ENCODE data around the gene IGSF3.
"Not testable (repeated sequence)": the region's sequence is repeated elsewhere in the genome, so short reads cannot be mapped to it uniquely, and the experiment has no call there.

Gene IGSF3

GRCh38 chr1:116567790-116568661 is 99.5 kb downstream of the IGSF3 start (continued):
- TF ChIP-seq PPARA (CRISPR knock-in tag; IDR thresholded peaks at IDR 0.05; ENCODE audit: borderline replicate concordance) (no peak), TCF4 (CRISPR knock-in tag; IDR thresholded peaks at IDR 0.05; ENCODE audit: borderline replicate concordance) (no peak), ARNTL (CRISPR knock-in tag; IDR thresholded peaks at IDR 0.05; ENCODE audit: borderline replicate concordance, low read depth) (no peak), SNAI2 (CRISPR knock-in tag; IDR thresholded peaks at IDR 0.05) (no peak)

DNA sequence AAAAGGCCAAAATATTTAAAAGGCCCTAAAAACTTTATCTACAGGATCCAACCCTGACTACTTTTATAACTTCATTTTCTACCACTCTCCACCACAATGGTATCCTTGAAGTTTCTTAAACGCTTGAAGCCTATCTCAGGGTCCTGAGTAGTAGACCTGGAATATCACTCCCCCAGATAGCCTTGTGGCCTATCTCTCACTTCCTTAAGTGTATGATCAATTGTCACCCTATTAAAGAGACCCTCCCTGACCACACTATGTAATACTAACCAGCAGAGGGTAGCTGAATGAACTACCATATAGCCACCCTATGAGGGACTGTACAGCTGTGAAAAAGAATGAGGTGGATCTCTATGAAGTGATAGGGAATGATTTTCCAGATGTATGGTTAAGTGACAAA is 102.3 kb downstream of the IGSF3 start:
- ATAC-seq: no peak
- no peak for TF ChIP-seq BACH2 (CRISPR knock-in tag; IDR thresholded peaks at IDR 0.05; ENCODE audit: borderline replicate concordance)
- no peak for TF ChIP-seq RARB (CRISPR knock-in tag; IDR thresholded peaks at IDR 0.05)
- TF ChIP-seq SNAI2 (CRISPR knock-in tag; IDR thresholded peaks at IDR 0.05): no peak
- no peak for TF ChIP-seq ZNF565 (CRISPR knock-in tag; conservative IDR thresholded peaks at IDR 0.05; ENCODE audit: low read depth)
- no peak for TF ChIP-seq CSRNP3 (CRISPR knock-in tag; IDR thresholded peaks at IDR 0.05)
- TF ChIP-seq ZNF8 (CRISPR knock-in tag; IDR thresholded peaks at IDR 0.05): no peak
- no peak for TF ChIP-seq ZC3H10 (CRISPR knock-in tag; IDR thresholded peaks at IDR 0.05)

GRCh38 chr1:116564426-116564825 is 103.1 kb downstream of the IGSF3 start:
- TF ChIP-seq, protein P1, sequence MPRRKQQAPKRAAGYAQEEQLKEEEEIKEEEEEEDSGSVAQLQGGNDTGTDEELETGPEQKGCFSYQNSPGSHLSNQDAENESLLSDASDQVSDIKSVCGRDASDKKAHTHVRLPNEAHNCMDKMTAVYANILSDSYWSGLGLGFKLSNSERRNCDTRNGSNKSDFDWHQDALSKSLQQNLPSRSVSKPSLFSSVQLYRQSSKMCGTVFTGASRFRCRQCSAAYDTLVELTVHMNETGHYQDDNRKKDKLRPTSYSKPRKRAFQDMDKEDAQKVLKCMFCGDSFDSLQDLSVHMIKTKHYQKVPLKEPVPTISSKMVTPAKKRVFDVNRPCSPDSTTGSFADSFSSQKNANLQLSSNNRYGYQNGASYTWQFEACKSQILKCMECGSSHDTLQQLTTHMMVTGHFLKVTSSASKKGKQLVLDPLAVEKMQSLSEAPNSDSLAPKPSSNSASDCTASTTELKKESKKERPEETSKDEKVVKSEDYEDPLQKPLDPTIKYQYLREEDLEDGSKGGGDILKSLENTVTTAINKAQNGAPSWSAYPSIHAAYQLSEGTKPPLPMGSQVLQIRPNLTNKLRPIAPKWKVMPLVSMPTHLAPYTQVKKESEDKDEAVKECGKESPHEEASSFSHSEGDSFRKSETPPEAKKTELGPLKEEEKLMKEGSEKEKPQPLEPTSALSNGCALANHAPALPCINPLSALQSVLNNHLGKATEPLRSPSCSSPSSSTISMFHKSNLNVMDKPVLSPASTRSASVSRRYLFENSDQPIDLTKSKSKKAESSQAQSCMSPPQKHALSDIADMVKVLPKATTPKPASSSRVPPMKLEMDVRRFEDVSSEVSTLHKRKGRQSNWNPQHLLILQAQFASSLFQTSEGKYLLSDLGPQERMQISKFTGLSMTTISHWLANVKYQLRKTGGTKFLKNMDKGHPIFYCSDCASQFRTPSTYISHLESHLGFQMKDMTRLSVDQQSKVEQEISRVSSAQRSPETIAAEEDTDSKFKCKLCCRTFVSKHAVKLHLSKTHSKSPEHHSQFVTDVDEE (CRISPR knock-in tag; IDR thresholded peaks at IDR 0.05): no peak
- no peak for ATAC-seq

DNA sequence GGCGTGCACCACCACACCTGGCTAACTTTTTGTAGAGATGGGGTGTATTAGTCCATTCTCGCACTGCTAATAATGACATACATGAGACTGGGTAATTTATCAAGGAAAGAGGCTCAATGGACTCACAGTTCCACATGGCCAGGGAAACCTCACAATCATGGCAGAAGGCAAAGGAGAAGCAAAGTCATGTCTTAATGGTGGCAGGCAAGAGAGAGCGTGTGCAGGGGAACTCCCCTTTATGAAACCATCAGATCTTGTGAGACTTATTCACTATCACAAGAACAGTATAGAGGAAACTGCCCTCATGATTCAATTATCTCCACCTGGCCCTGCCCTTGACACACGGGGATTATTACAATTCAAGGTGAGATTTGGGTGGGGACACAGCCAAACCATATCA is 105.1 kb downstream of the IGSF3 start:
- ATAC-seq: not testable (repeated sequence)

GRCh38 chr1:116561563-116561962 is 106.0 kb downstream of the IGSF3 start:
- TF ChIP-seq ZC3H10 (CRISPR knock-in tag; IDR thresholded peaks at IDR 0.05) (no peak), CSDC2 (CRISPR knock-in tag; IDR thresholded peaks at IDR 0.05) (no peak), POU6F1 (CRISPR knock-in tag; IDR thresholded peaks at IDR 0.05; ENCODE audit: borderline replicate concordance, low read depth) (no peak), ARNTL (CRISPR knock-in tag; IDR thresholded peaks at IDR 0.05; ENCODE audit: borderline replicate concordance, low read depth) (no peak), ESRRG (CRISPR knock-in tag; IDR thresholded peaks at IDR 0.05) (no peak), BACH2 (CRISPR knock-in tag; IDR thresholded peaks at IDR 0.05; ENCODE audit: borderline replicate concordance) (no peak), PATZ1 (CRISPR knock-in tag; IDR thresholded peaks at IDR 0.05; ENCODE audit: borderline replicate concordance) (no peak), OSR1 (CRISPR knock-in tag; IDR thresholded peaks at IDR 0.05) (no peak), RARB (CRISPR knock-in tag; IDR thresholded peaks at IDR 0.05) (no peak), ZNF70 (CRISPR knock-in tag; IDR thresholded peaks at IDR 0.05) (no peak), TOX (CRISPR knock-in tag; IDR thresholded peaks at IDR 0.05; ENCODE audit: borderline replicate concordance) (no peak), CSRNP3 (CRISPR knock-in tag; IDR thresholded peaks at IDR 0.05) (no peak), ZFP30 (CRISPR knock-in tag; IDR thresholded peaks at IDR 0.05) (no peak), GLIS3 (CRISPR knock-in tag; IDR thresholded peaks at IDR 0.05) (no peak), ISL1 (CRISPR knock-in tag; IDR thresholded peaks at IDR 0.05) (no peak), TCF4 (CRISPR knock-in tag; IDR thresholded peaks at IDR 0.05; ENCODE audit: borderline replicate concordance) (no peak), ZNF565 (CRISPR knock-in tag; conservative IDR thresholded peaks at IDR 0.05; ENCODE audit: low read depth) (no peak), PPARA (CRISPR knock-in tag; IDR thresholded peaks at IDR 0.05; ENCODE audit: borderline replicate concordance) (no peak)
- TF ChIP-seq, protein P2, sequence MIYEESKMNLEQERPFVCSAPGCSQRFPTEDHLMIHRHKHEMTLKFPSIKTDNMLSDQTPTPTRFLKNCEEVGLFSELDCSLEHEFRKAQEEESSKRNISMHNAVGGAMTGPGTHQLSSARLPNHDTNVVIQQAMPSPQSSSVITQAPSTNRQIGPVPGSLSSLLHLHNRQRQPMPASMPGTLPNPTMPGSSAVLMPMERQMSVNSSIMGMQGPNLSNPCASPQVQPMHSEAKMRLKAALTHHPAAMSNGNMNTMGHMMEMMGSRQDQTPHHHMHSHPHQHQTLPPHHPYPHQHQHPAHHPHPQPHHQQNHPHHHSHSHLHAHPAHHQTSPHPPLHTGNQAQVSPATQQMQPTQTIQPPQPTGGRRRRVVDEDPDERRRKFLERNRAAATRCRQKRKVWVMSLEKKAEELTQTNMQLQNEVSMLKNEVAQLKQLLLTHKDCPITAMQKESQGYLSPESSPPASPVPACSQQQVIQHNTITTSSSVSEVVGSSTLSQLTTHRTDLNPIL (CRISPR knock-in tag; IDR thresholded peaks at IDR 0.05; ENCODE audit: low read depth): no peak
- ATAC-seq: no peak

All from SK-N-SH treated with all-trans-retinoic acid at 6 μM for 48 hours (cell line).